GM23338 (cell line): ENCODE data around the gene FBLN2.

Experiments
- CREB1 ChIP-seq: fragments of 250-450 bp; sonication (Bioruptor Pico); IDR thresholded peaks from 2 replicates; pipeline ENCODE4 v1.5.0; 2020; ENCODE audit warnings: low read depth, mild to moderate bottlenecking, moderate library complexity
- EZH2 ChIP-seq: fragments of 200-600 bp; sonication (generic); IDR thresholded peaks from one replicate; pipeline ENCODE4 v1.8.0; 2017; ENCODE audit warnings: antibody characterized with exemption, mild to moderate bottlenecking, low read depth; ENCODE audit not compliant: unreplicated experiment
- EZH2phosphoT487 ChIP-seq: fragments of 200-600 bp; sonication (generic); IDR thresholded peaks from one replicate; pipeline ENCODE4 v1.8.1; 2018; ENCODE audit warnings: antibody characterized with exemption; ENCODE audit not compliant: unreplicated experiment
- JUNB ChIP-seq: IDR thresholded peaks from one replicate; pipeline ENCODE4 v1.6.1; 2016; ENCODE audit warnings: antibody characterized with exemption; ENCODE audit not compliant: unreplicated experiment
- NANOG ChIP-seq: IDR thresholded peaks from 2 replicates; pipeline ENCODE4 v1.6.1; 2016; ENCODE audit warnings: antibody characterized with exemption, borderline replicate concordance
- POLR2AphosphoS5 ChIP-seq: IDR thresholded peaks from 2 replicates; pipeline ENCODE4 v1.6.1; 2016; ENCODE audit warnings: antibody characterized with exemption, low read depth
- TF ChIP-seq, protein P1 (sequence below), 2 experiments: fragments of 200-600 bp in 1 of 2; sonication (generic) in 1 of 2; conservative IDR thresholded peaks; 2 replicates each; pipeline versions ENCODE4 v1.5.1 to v1.6.1; 2016 to 2017; ENCODE audit warnings: antibody characterized with exemption in 2 of 2, low read depth in 2 of 2, mild to moderate bottlenecking in 2 of 2, moderate library complexity in 1 of 2
- TF ChIP-seq, protein P2 (sequence below): IDR thresholded peaks from 2 replicates; pipeline ENCODE4 v1.6.1; 2016; ENCODE audit warnings: antibody characterized with exemption
- TF ChIP-seq, protein P3 (sequence below): IDR thresholded peaks from one replicate; pipeline ENCODE4 v1.6.1; 2018; ENCODE audit warnings: antibody characterized with exemption; ENCODE audit not compliant: unreplicated experiment

DNA sequence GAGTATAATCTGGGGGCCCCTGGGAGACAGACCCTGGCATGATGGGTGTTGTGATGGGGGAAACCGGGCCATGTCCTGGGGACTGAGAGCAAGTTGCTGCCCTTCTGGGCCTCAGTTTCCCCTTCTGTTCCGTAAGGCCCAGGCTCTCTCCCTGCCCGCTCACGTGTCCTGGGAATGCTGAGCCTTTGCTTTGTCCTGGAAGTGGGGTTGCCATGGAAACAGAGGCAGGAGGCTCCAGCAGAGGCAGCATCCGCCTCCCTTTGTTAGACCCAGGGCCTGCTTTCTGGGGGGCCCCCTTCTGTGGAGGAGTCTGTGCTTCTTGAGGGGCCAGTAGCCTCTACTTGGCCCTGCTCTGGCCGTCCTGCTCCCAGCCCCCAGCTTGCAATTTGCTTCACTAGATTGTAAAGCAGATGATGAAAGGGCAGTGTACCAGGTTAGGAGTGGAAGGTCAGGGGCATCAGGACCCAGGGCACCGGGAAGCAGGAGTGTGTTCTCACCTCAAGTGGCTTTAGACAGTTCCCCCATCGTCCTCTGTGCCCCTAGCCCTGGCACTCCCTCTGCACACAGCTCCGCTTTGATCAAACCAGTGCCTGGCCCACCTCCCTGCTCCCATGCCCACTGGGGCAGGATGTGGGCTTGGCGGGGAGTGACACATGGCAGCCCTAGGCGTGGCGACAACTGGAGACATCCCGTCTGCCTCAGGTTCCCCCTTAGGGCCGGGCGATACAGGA lies 105.6 kb downstream of the FBLN2 start:
- TF ChIP-seq, protein P1, sequence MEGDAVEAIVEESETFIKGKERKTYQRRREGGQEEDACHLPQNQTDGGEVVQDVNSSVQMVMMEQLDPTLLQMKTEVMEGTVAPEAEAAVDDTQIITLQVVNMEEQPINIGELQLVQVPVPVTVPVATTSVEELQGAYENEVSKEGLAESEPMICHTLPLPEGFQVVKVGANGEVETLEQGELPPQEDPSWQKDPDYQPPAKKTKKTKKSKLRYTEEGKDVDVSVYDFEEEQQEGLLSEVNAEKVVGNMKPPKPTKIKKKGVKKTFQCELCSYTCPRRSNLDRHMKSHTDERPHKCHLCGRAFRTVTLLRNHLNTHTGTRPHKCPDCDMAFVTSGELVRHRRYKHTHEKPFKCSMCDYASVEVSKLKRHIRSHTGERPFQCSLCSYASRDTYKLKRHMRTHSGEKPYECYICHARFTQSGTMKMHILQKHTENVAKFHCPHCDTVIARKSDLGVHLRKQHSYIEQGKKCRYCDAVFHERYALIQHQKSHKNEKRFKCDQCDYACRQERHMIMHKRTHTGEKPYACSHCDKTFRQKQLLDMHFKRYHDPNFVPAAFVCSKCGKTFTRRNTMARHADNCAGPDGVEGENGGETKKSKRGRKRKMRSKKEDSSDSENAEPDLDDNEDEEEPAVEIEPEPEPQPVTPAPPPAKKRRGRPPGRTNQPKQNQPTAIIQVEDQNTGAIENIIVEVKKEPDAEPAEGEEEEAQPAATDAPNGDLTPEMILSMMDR (conservative IDR thresholded peaks at IDR 0.05; ENCODE audit: low read depth in 2 of 2): no peak
- TF ChIP-seq EZH2phosphoT487 (no peak), EZH2 (no peak), POLR2AphosphoS5 (no peak), JUNB (no peak), NANOG (no peak), CREB1 (CRISPR knock-in tag) (no peak)
- TF ChIP-seq, protein P2, sequence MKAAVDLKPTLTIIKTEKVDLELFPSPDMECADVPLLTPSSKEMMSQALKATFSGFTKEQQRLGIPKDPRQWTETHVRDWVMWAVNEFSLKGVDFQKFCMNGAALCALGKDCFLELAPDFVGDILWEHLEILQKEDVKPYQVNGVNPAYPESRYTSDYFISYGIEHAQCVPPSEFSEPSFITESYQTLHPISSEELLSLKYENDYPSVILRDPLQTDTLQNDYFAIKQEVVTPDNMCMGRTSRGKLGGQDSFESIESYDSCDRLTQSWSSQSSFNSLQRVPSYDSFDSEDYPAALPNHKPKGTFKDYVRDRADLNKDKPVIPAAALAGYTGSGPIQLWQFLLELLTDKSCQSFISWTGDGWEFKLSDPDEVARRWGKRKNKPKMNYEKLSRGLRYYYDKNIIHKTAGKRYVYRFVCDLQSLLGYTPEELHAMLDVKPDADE: no peak
- TF ChIP-seq, protein P3, sequence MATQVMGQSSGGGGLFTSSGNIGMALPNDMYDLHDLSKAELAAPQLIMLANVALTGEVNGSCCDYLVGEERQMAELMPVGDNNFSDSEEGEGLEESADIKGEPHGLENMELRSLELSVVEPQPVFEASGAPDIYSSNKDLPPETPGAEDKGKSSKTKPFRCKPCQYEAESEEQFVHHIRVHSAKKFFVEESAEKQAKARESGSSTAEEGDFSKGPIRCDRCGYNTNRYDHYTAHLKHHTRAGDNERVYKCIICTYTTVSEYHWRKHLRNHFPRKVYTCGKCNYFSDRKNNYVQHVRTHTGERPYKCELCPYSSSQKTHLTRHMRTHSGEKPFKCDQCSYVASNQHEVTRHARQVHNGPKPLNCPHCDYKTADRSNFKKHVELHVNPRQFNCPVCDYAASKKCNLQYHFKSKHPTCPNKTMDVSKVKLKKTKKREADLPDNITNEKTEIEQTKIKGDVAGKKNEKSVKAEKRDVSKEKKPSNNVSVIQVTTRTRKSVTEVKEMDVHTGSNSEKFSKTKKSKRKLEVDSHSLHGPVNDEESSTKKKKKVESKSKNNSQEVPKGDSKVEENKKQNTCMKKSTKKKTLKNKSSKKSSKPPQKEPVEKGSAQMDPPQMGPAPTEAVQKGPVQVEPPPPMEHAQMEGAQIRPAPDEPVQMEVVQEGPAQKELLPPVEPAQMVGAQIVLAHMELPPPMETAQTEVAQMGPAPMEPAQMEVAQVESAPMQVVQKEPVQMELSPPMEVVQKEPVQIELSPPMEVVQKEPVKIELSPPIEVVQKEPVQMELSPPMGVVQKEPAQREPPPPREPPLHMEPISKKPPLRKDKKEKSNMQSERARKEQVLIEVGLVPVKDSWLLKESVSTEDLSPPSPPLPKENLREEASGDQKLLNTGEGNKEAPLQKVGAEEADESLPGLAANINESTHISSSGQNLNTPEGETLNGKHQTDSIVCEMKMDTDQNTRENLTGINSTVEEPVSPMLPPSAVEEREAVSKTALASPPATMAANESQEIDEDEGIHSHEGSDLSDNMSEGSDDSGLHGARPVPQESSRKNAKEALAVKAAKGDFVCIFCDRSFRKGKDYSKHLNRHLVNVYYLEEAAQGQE: no peak
